ENCODE data around the gene CNTFR.

CNTFR gene

DNA sequence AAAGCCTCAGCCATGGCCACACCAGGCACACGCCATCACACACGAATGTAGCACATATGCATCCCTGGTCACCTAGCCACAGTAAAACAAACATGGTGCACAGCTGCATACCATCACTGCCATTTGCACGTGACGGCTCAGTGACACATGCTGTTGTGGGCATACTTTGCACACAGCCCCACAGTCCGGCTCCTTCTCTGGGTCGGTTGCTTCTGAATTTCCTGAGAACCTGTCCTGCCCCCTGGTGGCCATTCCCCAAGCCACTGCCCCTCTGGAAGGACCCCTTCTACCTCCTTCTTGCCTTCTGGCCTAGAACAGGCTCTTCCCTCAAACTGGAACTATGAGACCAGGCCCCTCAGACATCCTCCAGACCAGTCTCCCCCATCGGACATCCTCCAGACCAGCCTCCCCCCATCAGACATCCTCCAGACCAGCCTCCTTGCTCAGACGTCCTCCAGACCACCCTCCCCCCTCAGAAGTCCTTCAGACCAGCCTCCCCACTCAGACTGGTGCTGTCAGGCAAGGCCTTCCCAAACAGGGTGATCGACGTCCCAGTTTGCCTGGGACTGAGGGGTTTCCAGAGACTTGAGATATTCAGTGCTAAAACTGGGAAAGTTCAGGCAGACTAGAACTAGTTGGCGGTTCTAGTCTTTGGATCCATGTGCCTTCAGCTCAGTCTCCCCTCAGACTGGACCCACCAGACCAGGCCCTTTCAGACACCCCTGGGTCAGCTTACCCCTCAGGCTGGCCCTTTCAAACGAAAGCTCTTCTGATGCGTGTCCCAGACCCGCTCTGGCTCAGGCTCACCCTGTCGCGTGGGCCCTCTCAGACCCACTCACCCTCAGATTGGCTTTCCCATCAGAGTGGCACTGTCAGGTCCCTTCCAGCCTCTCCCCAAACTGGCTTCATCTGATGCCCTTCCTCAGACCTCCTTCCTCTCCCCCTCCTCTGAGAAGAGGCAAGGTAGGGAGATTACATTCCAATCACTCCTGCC lies 42.4 kb downstream of the CNTFR start:
- no peaks in the 10 kb centered on the region for H3K9me3 Mint-ChIP-seq
- no peaks in the 10 kb centered on the region for H3K36me3 Mint-ChIP-seq (ENCODE audit: low read depth)
- peaks cover 34% of the 10 kb centered on the region for H3K27me3 Mint-ChIP-seq (ENCODE audit: low read depth)
- H3K4me3 Mint-ChIP-seq: no peak overlapping the region
- peaks cover 10% of the 10 kb centered on the region for H3K4me1 Mint-ChIP-seq
- TF ChIP-seq, protein P1, sequence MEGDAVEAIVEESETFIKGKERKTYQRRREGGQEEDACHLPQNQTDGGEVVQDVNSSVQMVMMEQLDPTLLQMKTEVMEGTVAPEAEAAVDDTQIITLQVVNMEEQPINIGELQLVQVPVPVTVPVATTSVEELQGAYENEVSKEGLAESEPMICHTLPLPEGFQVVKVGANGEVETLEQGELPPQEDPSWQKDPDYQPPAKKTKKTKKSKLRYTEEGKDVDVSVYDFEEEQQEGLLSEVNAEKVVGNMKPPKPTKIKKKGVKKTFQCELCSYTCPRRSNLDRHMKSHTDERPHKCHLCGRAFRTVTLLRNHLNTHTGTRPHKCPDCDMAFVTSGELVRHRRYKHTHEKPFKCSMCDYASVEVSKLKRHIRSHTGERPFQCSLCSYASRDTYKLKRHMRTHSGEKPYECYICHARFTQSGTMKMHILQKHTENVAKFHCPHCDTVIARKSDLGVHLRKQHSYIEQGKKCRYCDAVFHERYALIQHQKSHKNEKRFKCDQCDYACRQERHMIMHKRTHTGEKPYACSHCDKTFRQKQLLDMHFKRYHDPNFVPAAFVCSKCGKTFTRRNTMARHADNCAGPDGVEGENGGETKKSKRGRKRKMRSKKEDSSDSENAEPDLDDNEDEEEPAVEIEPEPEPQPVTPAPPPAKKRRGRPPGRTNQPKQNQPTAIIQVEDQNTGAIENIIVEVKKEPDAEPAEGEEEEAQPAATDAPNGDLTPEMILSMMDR (IDR thresholded peaks at IDR 0.05; ENCODE audit: unreplicated experiment in 3 of 3): peak; percentile 53 to 62 (median 61)
- H3K27ac Mint-ChIP-seq: no peak overlapping the region

DNA sequence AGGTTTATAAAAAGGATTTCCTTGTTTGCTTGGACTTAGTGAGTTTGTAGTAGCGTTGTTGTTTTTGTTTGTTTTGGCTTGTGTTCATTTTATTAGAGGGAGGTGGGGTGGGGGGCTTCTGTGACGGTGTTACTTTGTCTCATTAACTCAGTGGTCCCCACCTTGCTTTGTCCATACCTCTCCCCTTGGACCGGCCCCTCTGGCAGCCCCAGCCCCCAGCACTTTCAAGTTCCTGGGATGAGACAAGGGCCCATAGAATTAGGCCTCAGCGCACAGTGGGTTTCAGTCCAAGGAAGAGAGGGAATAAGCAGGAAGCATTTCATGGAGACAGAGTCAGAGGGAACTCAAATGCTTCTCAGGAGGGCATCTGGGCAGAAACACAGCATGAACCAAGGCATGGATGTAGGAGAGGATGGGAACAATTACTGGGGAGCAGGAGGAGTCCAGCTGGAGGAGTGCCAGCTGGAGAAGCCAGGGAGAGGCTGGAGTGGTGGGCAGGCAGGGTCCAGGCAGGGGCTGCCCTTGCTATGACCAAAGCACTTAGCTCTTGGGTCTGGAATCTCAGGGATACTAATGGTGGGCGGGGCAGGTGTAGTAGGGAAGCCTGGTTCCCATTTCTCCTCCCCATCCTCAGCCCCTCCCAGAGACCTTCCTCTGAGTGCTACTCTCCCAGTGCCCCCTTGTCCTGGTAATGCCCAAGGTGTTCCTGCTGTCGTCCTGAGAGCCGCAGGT lies 43.3 kb downstream of the CNTFR start:
- Mint-ChIP-seq H3K27ac (no peak overlapping the region), H3K27me3 (ENCODE audit: low read depth) (peaks cover 34% of the 10 kb centered on the region), H3K36me3 (ENCODE audit: low read depth) (no peaks in the 10 kb centered on the region), H3K9me3 (no peaks in the 10 kb centered on the region), H3K4me1 (peaks cover 10% of the 10 kb centered on the region), H3K4me3 (no peak overlapping the region)
- TF ChIP-seq, protein P1 (IDR thresholded peaks at IDR 0.05; ENCODE audit: unreplicated experiment in 3 of 3): no peak

DNA sequence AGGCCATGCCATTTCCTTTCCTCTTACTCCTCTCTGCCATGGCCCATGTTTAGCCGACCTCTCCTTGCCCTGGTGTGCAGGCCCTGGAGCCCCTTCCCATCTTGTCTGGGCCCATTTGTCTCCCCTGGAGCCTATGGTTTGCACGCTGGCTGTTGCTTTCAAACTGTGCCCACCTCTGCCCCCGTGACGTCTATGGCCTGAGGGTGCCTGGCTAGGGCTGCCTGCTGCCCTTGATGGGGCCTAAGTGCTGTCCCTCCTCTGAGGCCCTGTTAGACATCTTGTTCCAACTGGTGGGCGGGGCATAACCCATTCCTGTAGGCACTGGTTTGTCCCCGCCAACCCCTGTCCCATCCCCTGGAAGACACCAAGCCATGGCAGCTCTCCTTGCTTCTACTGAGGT lies 44.0 kb downstream of the CNTFR start:
- H3K27ac Mint-ChIP-seq: no peak overlapping the region
- no peaks in the 10 kb centered on the region for H3K36me3 Mint-ChIP-seq (ENCODE audit: low read depth)
- peaks cover 10% of the 10 kb centered on the region for H3K4me1 Mint-ChIP-seq
- no peak overlapping the region for H3K4me3 Mint-ChIP-seq
- peaks cover 34% of the 10 kb centered on the region for H3K27me3 Mint-ChIP-seq (ENCODE audit: low read depth)
- no peaks in the 10 kb centered on the region for H3K9me3 Mint-ChIP-seq
- TF ChIP-seq, protein P1 (IDR thresholded peaks at IDR 0.05; ENCODE audit: unreplicated experiment in 3 of 3): no peak

DNA sequence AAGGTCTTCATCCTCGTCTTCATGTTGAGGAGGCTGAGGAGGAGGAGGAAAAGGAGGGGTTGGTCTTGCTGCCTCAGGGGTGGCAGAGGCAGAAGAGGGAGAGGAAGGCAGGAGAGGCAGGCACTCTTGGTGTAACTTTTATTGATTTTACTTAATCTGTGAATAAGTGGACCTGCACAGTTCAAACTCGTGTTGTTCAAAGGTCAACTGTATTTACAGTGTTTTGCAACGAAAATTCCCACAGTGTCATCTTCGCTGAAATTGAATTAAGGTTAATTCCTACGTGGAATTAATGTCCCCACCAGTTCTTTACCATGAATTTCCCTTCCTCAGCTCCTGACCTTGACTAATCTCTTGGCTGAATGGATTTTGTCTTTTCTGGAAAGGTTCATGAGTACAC lies 45.5 kb downstream of the CNTFR start:
- Mint-ChIP-seq H3K4me1 (peaks cover 10% of the 10 kb centered on the region), H3K36me3 (ENCODE audit: low read depth) (no peaks in the 10 kb centered on the region), H3K4me3 (no peak overlapping the region), H3K9me3 (no peaks in the 10 kb centered on the region), H3K27ac (no peak overlapping the region), H3K27me3 (ENCODE audit: low read depth) (peaks cover 37% of the 10 kb centered on the region)
- TF ChIP-seq, protein P1 (IDR thresholded peaks at IDR 0.05; ENCODE audit: unreplicated experiment in 3 of 3): no peak

DNA sequence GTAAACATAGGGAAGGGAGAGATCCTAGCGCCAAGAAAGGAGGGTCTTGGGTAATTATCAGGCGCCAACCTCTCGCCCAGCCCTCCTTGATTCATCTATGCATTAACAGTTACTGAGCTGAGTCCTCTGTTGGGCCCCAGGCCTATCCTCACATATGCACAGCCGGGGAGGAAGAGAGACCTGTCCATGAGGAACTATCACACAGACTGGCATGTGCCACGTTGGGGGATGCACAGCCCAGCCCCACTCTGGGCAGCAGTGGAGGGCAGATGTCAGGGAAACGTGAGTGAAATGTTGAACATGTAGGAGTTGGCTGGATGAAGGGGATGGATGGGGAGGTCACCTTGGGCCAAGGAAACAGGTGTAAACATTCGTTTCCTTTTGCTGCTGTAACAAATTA lies 48.0 kb downstream of the CNTFR start:
- Mint-ChIP-seq H3K36me3 (ENCODE audit: low read depth) (no peaks in the 10 kb centered on the region), H3K4me1 (no peaks in the 10 kb centered on the region), H3K4me3 (no peak overlapping the region), H3K27ac (no peak overlapping the region), H3K27me3 (ENCODE audit: low read depth) (peaks cover 28% of the 10 kb centered on the region), H3K9me3 (no peaks in the 10 kb centered on the region)
- TF ChIP-seq, protein P1 (IDR thresholded peaks at IDR 0.05; ENCODE audit: unreplicated experiment in 3 of 3): no peak

Data from nephron (organoid).